Measurements from ENCODE around the gene CAPN1.

- no peak for TF ChIP-seq ZBTB33 (CRISPR knock-in tag; IDR thresholded peaks at IDR 0.05)
- TF ChIP-seq PTBP1 (IDR thresholded peaks at IDR 0.05; ENCODE audit: low read depth, low read length), result no peak
- TF ChIP-seq CTCF (IDR thresholded peaks at IDR 0.05 in 2 of 3, conservative IDR thresholded peaks at IDR 0.05 in 1 of 3; ENCODE audit: insufficient read depth in 2 of 3, low read depth in 1 of 3, low read length in 3 of 3), result no peak
- no peak for TF ChIP-seq HBP1 (CRISPR knock-in tag; IDR thresholded peaks at IDR 0.05)
- no peak for TF ChIP-seq GMEB1 (CRISPR knock-in tag; IDR thresholded peaks at IDR 0.05)
- TF ChIP-seq EGR1 (conservative IDR thresholded peaks at IDR 0.05), result no peak
- no peak for TF ChIP-seq POLR2A (conservative IDR thresholded peaks at IDR 0.05)
- TF ChIP-seq RREB1 (CRISPR knock-in tag; IDR thresholded peaks at IDR 0.05), result no peak
- TF ChIP-seq HNRNPK (IDR thresholded peaks at IDR 0.05; ENCODE audit: low read depth, low read length, poor library complexity, severe bottlenecking), result no peak
- TF ChIP-seq ELF4 (CRISPR knock-in tag; IDR thresholded peaks at IDR 0.05), result no peak
Observed at GRCh38 chr11:65156926-65157325, 24.8 kb upstream of the CAPN1 start.

Measured in K562 (cell line).